Thymus (tissue), 11 donors: ENCODE results near the gene STARD5. TPM values are rescaled to one million over a fixed set of nuclear protein-coding genes. Genes with fewer than 3 reads are reported as not detected.

Experiments used
- DNase-seq, 9 donors: peaks; one replicate each; pipeline ENCODE4 v3.0.0-alpha.2; 2013; ENCODE audit warnings: low spot score in 9 of 9, low read depth in 6 of 9, missing footprints in 1 of 9
- H3K27ac ChIP-seq, 2 donors: one replicate each; pipeline ENCODE4 v1.5.1; 2013; ENCODE audit warnings: control low read depth in 1 of 2, low read depth in 1 of 2, low read length in 1 of 2, mild to moderate bottlenecking in 1 of 2, moderate library complexity in 1 of 2
- H3K27me3 ChIP-seq, 2 donors: one replicate each; pipeline ENCODE4 v1.5.1; 2013; ENCODE audit warnings: low read length in 1 of 2; ENCODE audit not compliant: control insufficient read depth in 2 of 2, insufficient read depth in 1 of 2
- H3K36me3 ChIP-seq, 2 donors: one replicate each; pipeline ENCODE4 v1.5.1; 2013; ENCODE audit warnings: low read length in 1 of 2, mild to moderate bottlenecking in 1 of 2, moderate library complexity in 1 of 2; ENCODE audit not compliant: control insufficient read depth in 2 of 2, insufficient read depth in 2 of 2
- H3K4me1 ChIP-seq, 2 donors: one replicate each; pipeline ENCODE4 v1.5.1; 2013; ENCODE audit warnings: low read length in 2 of 2; ENCODE audit not compliant: control insufficient read depth in 2 of 2, insufficient read depth in 2 of 2
- H3K4me3 ChIP-seq, 2 donors: one replicate each; pipeline ENCODE4 v1.5.1; 2013; ENCODE audit warnings: low read length in 2 of 2, control low read depth in 1 of 2, mild to moderate bottlenecking in 1 of 2
- H3K9me3 ChIP-seq, 2 donors: one replicate each; pipeline ENCODE4 v1.5.1; 2013; ENCODE audit warnings: low read length in 1 of 2, mild to moderate bottlenecking in 1 of 2; ENCODE audit not compliant: control insufficient read depth in 2 of 2, insufficient read depth in 1 of 2
- WGBS: extraction: QIAGEN DNeasy Blood & Tissue Kit; methylation state at CpG from one replicate; pipeline ENCODE4 v1.1.7; 2013; 5-methylcytosine and 5-hydroxymethylcytosine counted together
- polyA plus RNA-seq: library from polyadenylated mRNA; stranded (reverse); fragments of 200-250 nt; gene quantifications from one replicate; pipeline ENCODE4 v1.2.3, GENCODE V29; 2013
- total RNA-seq: library from RNA; stranded (reverse); fragments of 120-200 nt; gene quantifications from one replicate; pipeline ENCODE4 v1.2.4, GENCODE V29; 2013
- donor health status: healthy.

The STARD5 gene
- total and polyA plus RNA-seq, 2 donors, result 3.6 to 12.0 TPM

DNA sequence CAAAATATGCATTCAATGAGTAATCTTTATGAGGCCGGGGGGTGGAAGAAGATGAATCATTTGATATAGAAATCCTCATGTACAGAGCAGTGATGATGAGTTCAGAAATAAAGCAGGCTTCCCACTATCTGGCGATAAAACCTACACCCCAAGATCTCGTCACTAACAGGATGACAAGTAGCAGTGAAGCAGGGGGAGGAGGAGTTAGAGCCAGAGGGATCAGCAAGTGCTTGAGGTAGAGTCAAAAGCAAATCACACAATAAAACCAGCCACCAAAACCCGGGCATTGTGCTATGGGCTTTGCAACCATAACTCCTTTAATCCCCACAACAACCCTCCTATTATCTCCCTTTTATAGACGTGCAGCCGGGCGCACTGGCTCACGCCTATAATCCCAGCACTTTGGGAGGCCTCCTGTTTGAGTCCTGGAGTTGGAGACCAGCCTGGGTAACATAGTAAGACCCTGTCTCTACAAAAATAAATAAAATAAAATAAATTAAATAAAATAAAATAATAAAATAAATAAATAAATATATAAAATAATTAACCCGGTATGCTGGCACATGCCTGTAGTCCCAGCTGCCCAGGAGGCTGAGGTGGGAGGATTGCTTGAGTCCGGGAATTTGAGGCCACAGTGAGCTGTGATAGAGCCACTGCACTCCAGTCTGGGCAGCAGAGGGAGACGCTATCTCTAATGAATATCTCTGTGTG lies 53.0 kb downstream of the STARD5 start:
- Histone ChIP-seq H3K36me3 (no peaks in the 10 kb centered on the region), H3K4me1 (peaks cover 2 to 25% of the 10 kb centered on the region in 2 donors), H3K27me3 (no peaks in the 10 kb centered on the region), H3K27ac (no peak overlapping the region), H3K4me3 (no peak overlapping the region), H3K9me3 (no peaks in the 10 kb centered on the region)
- DNase-seq, result no peak
- 97% methylated on average over 11 of the region's 11 CpGs for WGBS

DNA sequence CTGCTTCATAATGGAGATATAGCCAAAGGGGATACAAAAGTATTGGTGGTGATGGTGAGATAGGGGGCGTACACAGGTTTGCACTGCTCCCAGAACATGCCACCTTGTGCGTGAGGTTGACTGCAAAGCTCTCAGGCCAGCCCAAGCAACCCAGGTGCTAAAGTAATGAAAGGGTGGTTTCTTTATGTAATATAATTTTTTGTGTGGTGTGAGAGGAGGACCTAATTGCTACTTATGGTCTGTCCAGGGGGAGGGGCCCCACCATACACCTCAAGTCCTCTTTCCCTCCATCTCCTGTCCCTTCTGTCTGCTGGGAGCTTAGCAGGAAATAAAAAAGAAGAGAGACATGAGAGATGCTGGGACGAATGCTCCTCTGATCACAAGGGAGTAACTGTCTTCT lies 53.8 kb downstream of the STARD5 start:
- 92% methylated on average over 3 of the region's 3 CpGs for WGBS
- no peaks in the 10 kb centered on the region for H3K36me3 ChIP-seq

GRCh38 chr15:81268881-81269601 lies 54.9 kb downstream of the STARD5 start:
- H3K27ac ChIP-seq, result no peak overlapping the region
- peak in 1 of 9 donors; percentile 46 for DNase-seq
- 77% methylated on average over 10 of the region's 10 CpGs for WGBS
- H3K4me1 ChIP-seq, result peaks cover 8 to 30% of the 10 kb centered on the region in 2 donors
- no peaks in the 10 kb centered on the region for H3K36me3 ChIP-seq
- no peaks in the 10 kb centered on the region for H3K9me3 ChIP-seq
- no peaks in the 10 kb centered on the region for H3K27me3 ChIP-seq
- H3K4me3 ChIP-seq, result no peak overlapping the region

More for the DNA sequence above, 53.8 kb downstream of the STARD5 start:
- no peaks in the 10 kb centered on the region for H3K9me3 ChIP-seq
- H3K27me3 ChIP-seq, result no peaks in the 10 kb centered on the region
- H3K4me3 ChIP-seq, result no peak overlapping the region
- H3K27ac ChIP-seq, result no peak overlapping the region
- peaks cover 8 to 30% of the 10 kb centered on the region in 2 donors for H3K4me1 ChIP-seq
- DNase-seq, result no peak

DNA sequence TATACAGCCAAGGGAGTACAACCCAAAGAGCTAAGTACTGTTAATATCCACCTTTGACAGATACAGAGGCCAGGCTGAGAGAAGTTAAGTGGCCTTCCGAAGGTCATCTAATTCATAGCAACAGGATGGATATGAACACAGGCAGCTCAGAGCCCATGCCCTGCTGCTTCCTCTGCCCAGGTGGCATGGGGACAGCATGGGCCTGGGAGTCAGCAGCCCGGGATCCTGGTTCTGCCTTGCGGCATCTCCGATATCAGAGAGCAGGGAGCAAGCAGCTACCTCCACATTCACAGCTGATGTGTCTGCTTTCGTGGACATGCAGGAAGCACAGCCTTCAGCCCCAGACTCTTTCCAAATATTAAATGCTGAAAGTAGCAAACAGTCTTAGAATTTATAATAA lies 55.6 kb downstream of the STARD5 start:
- no peak overlapping the region for H3K4me3 ChIP-seq
- no peak overlapping the region for H3K27ac ChIP-seq
- no peaks in the 10 kb centered on the region for H3K27me3 ChIP-seq
- no peaks in the 10 kb centered on the region for H3K9me3 ChIP-seq
- H3K36me3 ChIP-seq, result no peaks in the 10 kb centered on the region
- 97% methylated on average over 5 of the region's 5 CpGs for WGBS
- H3K4me1 ChIP-seq, result peaks cover 8 to 30% of the 10 kb centered on the region in 2 donors
- no peak for DNase-seq

- WGBS, result 5% methylated on average over 14 of the region's 14 CpGs
- H3K36me3 ChIP-seq, result no peaks in the 10 kb centered on the region
- H3K4me1 ChIP-seq, result peaks cover 8 to 30% of the 10 kb centered on the region in 2 donors
- peaks cover 0 to 1% of the 10 kb centered on the region in 2 donors for H3K27me3 ChIP-seq
- no peak overlapping the region for H3K4me3 ChIP-seq
- H3K9me3 ChIP-seq, result no peaks in the 10 kb centered on the region
- DNase-seq, result peak; percentile 55 to 90 (median 79)
- peak overlapping the region in 1 of 2 donors; percentile 20 for H3K27ac ChIP-seq
Observed at GRCh38 chr15:81265944-81266775, 57.8 kb downstream of the STARD5 start.

DNA sequence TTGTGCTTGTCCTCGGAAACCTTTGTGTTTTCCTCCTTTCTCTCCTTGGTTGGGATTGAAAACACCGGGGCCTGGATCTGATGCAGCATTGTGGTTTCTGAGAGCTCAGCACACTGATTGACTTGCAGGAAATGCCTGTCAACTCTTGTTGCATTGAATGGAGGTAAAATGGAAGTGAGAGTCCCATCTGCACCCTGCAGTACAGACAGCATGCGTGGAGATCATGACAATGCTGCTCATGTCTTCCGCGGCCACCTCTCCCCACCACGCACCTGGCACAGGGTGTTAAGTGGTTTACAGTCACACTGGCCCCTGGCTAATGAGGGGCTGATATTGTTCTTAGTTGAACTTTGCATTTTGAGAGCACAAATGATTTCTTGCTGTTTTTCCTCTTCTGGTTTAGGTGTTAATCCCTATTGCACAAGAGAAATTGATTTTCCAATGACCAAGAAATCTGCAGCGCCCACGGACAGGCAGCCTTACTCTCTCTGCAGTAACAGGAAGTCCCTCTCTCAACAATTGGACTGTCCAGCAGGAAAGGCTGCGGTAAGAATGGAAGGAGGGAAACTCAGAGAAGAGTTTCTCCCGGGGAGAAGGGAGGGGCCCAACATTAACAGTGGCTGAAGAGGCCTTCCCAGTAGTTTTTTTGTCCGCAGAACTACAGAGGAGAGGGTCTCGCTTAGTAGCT lies 58.5 kb downstream of the STARD5 start:
- Histone ChIP-seq H3K27ac (no peak overlapping the region), H3K9me3 (no peaks in the 10 kb centered on the region), H3K36me3 (no peaks in the 10 kb centered on the region), H3K4me1 (peaks cover 8 to 30% of the 10 kb centered on the region in 2 donors), H3K4me3 (no peak overlapping the region), H3K27me3 (peaks cover 0 to 2% of the 10 kb centered on the region in 2 donors)
- peak in 2 of 9 donors; percentile 27 to 46 for DNase-seq
- WGBS, result 18% methylated on average over 12 of the region's 12 CpGs

GRCh38 chr15:81264072-81264857 lies 59.7 kb downstream of the STARD5 start:
- no peak for DNase-seq
- peaks cover 0 to 2% of the 10 kb centered on the region in 2 donors for H3K27me3 ChIP-seq
- H3K4me3 ChIP-seq, result no peak overlapping the region
- 92% methylated on average over 6 of the region's 6 CpGs for WGBS
- H3K27ac ChIP-seq, result no peak overlapping the region
- no peaks in the 10 kb centered on the region for H3K9me3 ChIP-seq
- H3K4me1 ChIP-seq, result peaks cover 8 to 26% of the 10 kb centered on the region in 2 donors
- no peaks in the 10 kb centered on the region for H3K36me3 ChIP-seq

GRCh38 chr15:81263477-81263876 lies 60.5 kb downstream of the STARD5 start:
- Histone ChIP-seq H3K9me3 (no peaks in the 10 kb centered on the region), H3K4me3 (no peak overlapping the region), H3K27ac (no peak overlapping the region), H3K27me3 (peaks cover 0 to 2% of the 10 kb centered on the region in 2 donors), H3K36me3 (no peaks in the 10 kb centered on the region), H3K4me1 (peaks cover 8 to 18% of the 10 kb centered on the region in 2 donors)
- WGBS, result 99% methylated on average over 4 of the region's 4 CpGs
- DNase-seq, result no peak
